Right lobe of liver (tissue), 6 donors: Measurements from ENCODE around the gene PREX1. TPM values are rescaled to one million over a fixed set of nuclear protein-coding genes. Genes with fewer than 3 reads are reported as not detected.
A peak's percentile ranks its signal among the peaks of the same experiment; 100 is the strongest.

Experiments used
- ATAC-seq, 4 donors: fragments of 200-7000 bp; cut with Tn5 transposase; one replicate each; pipeline ENCODE4 v1.9.1; 2020; ENCODE audit warnings: mild to moderate bottlenecking in 4 of 4, moderate library complexity in 4 of 4
- DNase-seq, 3 donors: peaks; one replicate each; pipeline ENCODE4 v3.0.0-alpha.2; 2020
- H3K27ac ChIP-seq, 3 donors: fragments of 200-600 bp; one replicate each; pipeline ENCODE4 v1.8.0; 2022
- H3K27me3 ChIP-seq, 2 donors: fragments of 200-600 bp; one replicate each; pipeline ENCODE4 v1.8.0; 2022
- H3K36me3 ChIP-seq, 4 donors: fragments of 200-600 bp; sonication (generic) in 1 of 4; one replicate each; pipeline versions ENCODE4 v1.5.1 to v1.8.0; 2017 to 2022; ENCODE audit warnings: control low read depth in 1 of 4
- H3K4me1 ChIP-seq, 4 donors: fragments of 200-600 bp; sonication (generic) in 1 of 4; one replicate each; pipeline versions ENCODE4 v1.5.1 to v1.8.0; 2017 to 2022; ENCODE audit warnings: control low read depth in 1 of 4
- H3K4me3 ChIP-seq, 3 donors: fragments of 200-600 bp; one replicate each; pipeline ENCODE4 v1.8.0; 2022
- H3K9me3 ChIP-seq, 4 donors: fragments of 200-600 bp; sonication (generic) in 1 of 4; one replicate each; pipeline versions ENCODE4 v1.5.1 to v1.8.0; 2017 to 2022; ENCODE audit warnings: control low read depth in 1 of 4
- CTCF ChIP-seq, 4 donors: fragments of 200-600 bp in 3 of 4; fragments of 450-650 bp in 1 of 4; IDR thresholded peaks; one replicate each; pipeline versions ENCODE4 v1.5.1 to v1.8.0; 2016 to 2022; ENCODE audit warnings: antibody characterized with exemption in 4 of 4, mild to moderate bottlenecking in 2 of 4
- POLR2A ChIP-seq: fragments of 450-650 bp; IDR thresholded peaks from one replicate; pipeline ENCODE4 v1.6.1; 2017; ENCODE audit warnings: antibody characterized with exemption, mild to moderate bottlenecking
- WGBS: methylation state at CpG from one replicate; pipeline ENCODE4 v1.1.6; 2018; ENCODE audit warnings: low coverage, low lambda C conversion rate; ENCODE audit not compliant: insufficient coverage; ENCODE audit errors: missing lambda C conversion rate; 5-methylcytosine and 5-hydroxymethylcytosine counted together
- intact Hi-C, 2 donors: fragments of 100-400 bp; cut with DNase I; formaldehyde crosslinking; loops; one replicate each; pipeline versions ENCODE4 v1.11.2 to v1.14.1; 2022
- total RNA-seq, 6 experiments: library from RNA; depleted of rRNA in 2 of 6; stranded (reverse); fragments of >200 nt in 2 of 6; fragmentation: NEBNext Ultra II Directional in 3 of 6; extraction: Animal tissue kit (Norgen Biotek cat#: 25700) in 3 of 6; gene quantifications; one replicate each; pipeline versions ENCODE4 v1.1.0 to v1.2.4, GENCODE V29; 2016 to 2023
- donor health status: DM: no; HTN: yes; CAD: no.
- donor health status: DM: no; HTN: no; CAD: no.
- donor health status: DM: no; HTN: no; CAD: no.
- donor health status: DM: no; HTN: yes; CAD: no.
- donor health status: DM: no; HTN: yes; CAD: no.

Gene PREX1
- total RNA-seq, 6 experiments from 2014 or later: 4.4 to 11.1 (median 8.7) TPM

GRCh38 chr20:48640871-48641270 lies 186.9 kb downstream of the PREX1 start:
- Histone ChIP-seq H3K27me3 (no peaks in the 10 kb centered on the region), H3K9me3 (no peaks in the 10 kb centered on the region), H3K4me3 (no peak overlapping the region), H3K4me1 (no peaks in the 10 kb centered on the region), H3K36me3 (peaks cover 0 to 2% (median under 1%) of the 10 kb centered on the region in 4 donors), H3K27ac (no peak overlapping the region)
- no peak for TF ChIP-seq POLR2A
- TF ChIP-seq CTCF (IDR thresholded peaks at IDR 0.05): no peak
- WGBS: 94% methylated on average over 2 of the region's 2 CpGs
- DNase-seq: no peak
- ATAC-seq: no peak
- intact Hi-C loops: no loop called here

- Histone ChIP-seq H3K36me3 (peaks cover 0 to 2% (median 0%) of the 10 kb centered on the region in 4 donors), H3K27me3 (no peaks in the 10 kb centered on the region), H3K27ac (no peak overlapping the region), H3K9me3 (no peaks in the 10 kb centered on the region), H3K4me1 (no peaks in the 10 kb centered on the region), H3K4me3 (no peak overlapping the region)
- intact Hi-C loops: no loop called here
- TF ChIP-seq CTCF (IDR thresholded peaks at IDR 0.05) (no peak), POLR2A (no peak)
- 67% methylated on average over 1 of the region's 5 CpGs for WGBS
- ATAC-seq: no peak
- no peak for DNase-seq
Measured at GRCh38 chr20:48639899-48640298, 187.9 kb downstream of the PREX1 start.

- TF ChIP-seq CTCF (IDR thresholded peaks at IDR 0.05) (no peak), POLR2A (no peak)
- intact Hi-C loops: no loop called here
- 94% methylated on average over 3 of the region's 11 CpGs for WGBS
- H3K4me1 ChIP-seq: no peaks in the 10 kb centered on the region
- no peak overlapping the region for H3K27ac ChIP-seq
- peaks cover 0 to 2% (median 0%) of the 10 kb centered on the region in 4 donors for H3K36me3 ChIP-seq
- ATAC-seq (peak in 1 of 4 donors; percentile 36), DNase-seq (no peak)
- no peaks in the 10 kb centered on the region for H3K27me3 ChIP-seq
- no peaks in the 10 kb centered on the region for H3K9me3 ChIP-seq
- H3K4me3 ChIP-seq: no peak overlapping the region
Measured at GRCh38 chr20:48638546-48638945, 189.3 kb downstream of the PREX1 start.

- intact Hi-C loops: no loop called here
Measured at GRCh38 chr20:48637461-48637860, 190.3 kb downstream of the PREX1 start.

More at GRCh38 chr20:48637461-48637860, 190.3 kb downstream of the PREX1 start:
- Histone ChIP-seq H3K4me3 (no peak overlapping the region), H3K27ac (no peak overlapping the region), H3K4me1 (no peaks in the 10 kb centered on the region), H3K36me3 (peaks cover 0 to 2% (median 0%) of the 10 kb centered on the region in 4 donors), H3K9me3 (no peaks in the 10 kb centered on the region), H3K27me3 (no peaks in the 10 kb centered on the region)
- no peak for TF ChIP-seq CTCF (IDR thresholded peaks at IDR 0.05)
- DNase-seq (no peak), ATAC-seq (no peak)
- WGBS: 100% methylated on average over 1 of the region's 9 CpGs
